GM18511 (cell line): ENCODE measurements around the gene SEC24D.

Source experiments
- ATAC-seq: cut with Tn5 transposase; IDR thresholded peaks from one replicate; pipeline ENCODE4 v1.9.1; 2021; ENCODE audit warnings: mild to moderate bottlenecking, moderate library complexity; ENCODE audit not compliant: unreplicated experiment

The SEC24D gene

DNA sequence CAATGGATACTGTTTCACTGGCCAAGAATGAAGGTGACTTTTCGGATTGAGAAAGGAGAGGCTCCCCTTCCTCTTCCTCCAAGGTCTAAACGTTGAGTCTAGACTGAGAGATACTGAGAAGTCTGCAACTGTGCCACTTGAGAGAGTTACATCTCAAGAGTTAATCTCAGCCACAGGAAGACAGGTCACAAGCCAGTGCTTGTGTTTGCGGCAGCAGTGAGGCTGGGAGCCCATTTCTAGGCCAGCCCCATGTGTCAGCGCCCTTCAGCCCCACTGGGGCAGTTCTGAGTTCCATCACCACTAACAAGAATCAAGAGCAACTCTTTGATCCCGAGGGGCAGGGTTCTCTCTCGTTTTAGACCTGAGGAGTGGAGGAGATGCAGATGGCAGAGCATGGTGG, 7.3 kb upstream of the SEC24D start:
- no peak for ATAC-seq

DNA sequence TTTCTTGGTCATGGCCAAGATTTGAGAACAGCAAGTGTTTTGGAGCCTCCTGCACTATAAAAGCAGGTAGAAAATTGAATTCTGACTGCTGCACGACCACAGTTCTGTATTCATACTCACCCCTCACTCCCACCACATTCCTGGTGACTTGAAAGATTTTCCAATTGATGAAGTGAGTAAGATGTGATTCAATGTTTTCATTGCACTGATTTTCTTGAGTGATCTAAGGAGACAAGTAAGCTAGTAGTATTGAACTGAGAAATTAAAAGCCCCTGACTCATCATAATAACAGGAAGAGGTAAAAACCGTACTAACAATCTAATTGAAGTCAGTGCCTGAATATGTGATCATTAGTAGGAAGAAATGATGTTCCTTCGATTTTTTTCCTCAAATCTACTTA, 6.1 kb upstream of the SEC24D start:
- no peak for ATAC-seq

GRCh38 chr4:118839221-118839927, 3.4 kb upstream of the SEC24D start:
- ATAC-seq, result no peak

GRCh38 chr4:118837121-118837507, 1.2 kb upstream of the SEC24D start:
- ATAC-seq, result no peak

- peak; percentile 43 for ATAC-seq
These were observed 585 bp upstream of the SEC24D start for GRCh38 chr4:118836301-118837120.

GRCh38 chr4:118834960-118835569, 861 bp downstream of the SEC24D start:
- peak; percentile 72 for ATAC-seq

GRCh38 chr4:118834070-118834469, 1.9 kb downstream of the SEC24D start:
- peak; percentile 9 for ATAC-seq

DNA sequence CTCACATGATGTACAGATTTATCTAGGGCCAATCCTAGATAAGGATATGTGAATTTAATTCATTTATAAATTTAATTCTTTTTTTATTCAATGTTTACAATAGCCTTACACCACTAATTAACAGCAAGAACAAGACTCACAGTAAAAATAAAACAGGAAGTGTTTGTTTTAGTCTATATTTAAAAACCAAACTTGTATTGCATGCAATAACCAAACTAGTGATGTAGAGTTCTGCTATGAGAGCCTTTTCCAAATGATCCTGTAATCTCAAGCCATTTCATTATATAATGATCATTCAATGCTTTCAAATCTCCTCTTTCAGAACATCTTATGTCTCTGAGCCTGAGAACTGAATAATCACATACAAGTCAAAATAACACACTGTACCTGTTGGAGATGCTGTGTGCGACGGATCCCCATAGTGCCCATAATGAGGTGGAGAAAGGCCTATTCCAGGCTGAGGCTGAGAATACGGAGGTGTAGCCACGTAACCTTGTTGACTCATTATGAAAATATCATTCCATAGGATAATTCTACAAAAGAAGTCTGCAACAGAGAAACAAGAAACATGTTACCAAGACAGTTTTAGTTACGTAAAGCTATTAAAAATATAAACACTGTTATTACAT, 2.6 kb downstream of the SEC24D start:
- ATAC-seq, result no peak

- ATAC-seq, result no peak
These were observed 6.8 kb downstream of the SEC24D start for GRCh38 chr4:118829107-118829506.

DNA sequence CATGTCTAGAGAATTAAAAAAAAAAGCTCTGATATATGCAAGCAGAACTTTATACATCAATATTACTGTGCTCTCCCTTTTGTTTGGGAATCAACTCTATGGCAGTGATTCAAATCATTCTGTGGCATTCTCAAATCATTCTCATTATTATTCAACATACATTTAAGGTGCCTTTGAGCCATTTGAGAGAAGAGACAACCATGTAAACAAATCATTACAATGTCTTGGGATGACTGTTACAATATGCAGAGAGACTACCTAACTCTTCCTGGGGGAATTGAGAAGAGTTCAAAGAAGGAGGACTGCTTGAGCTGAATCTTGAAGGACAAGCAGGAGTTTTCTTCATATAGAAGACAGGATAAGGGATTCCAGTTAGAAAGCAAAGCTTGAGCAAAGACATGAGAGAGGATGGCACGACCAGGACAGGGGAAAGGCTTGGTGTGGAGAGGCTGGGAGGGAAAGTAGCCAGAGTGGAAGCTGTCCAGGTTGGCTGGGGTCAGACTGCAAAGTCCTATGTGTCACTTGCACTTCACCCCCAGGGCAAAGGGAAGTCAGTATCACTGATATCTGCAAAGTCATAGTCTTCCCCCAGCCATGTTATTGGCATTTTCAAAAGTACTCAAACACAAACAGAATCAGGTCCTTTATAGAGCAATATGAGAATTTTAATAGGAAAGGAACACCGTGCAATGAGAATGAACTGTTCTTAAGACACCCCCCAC, 9.0 kb downstream of the SEC24D start:
- no peak for ATAC-seq

GRCh38 chr4:118825799-118826198, 10.1 kb downstream of the SEC24D start:
- peak; percentile 70 for ATAC-seq

- ATAC-seq, result no peak
These were observed 11.8 kb downstream of the SEC24D start for GRCh38 chr4:118824141-118824540.

DNA sequence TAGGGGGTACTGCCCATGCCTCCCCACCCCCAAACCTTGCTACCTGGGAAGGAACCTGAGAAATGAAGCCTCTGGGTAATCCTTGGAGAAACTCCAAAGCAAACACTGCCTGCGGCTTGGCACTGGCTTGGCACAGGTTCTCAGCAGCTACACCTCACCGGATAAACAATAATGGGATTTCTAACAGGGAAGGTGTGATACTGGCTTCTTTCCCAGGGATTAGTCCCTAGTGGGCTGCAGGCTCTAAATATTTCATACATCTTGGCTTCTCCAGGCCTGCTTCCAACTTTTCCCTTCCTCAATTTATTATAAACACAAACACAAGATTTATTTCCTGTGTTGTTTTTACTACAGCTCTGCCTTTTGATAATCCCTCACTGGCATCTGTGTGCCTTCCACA, 12.5 kb downstream of the SEC24D start:
- ATAC-seq, result no peak

- no peak for ATAC-seq
These were observed 14.2 kb downstream of the SEC24D start for GRCh38 chr4:118821590-118822293.

GRCh38 chr4:118817178-118817930, 18.6 kb downstream of the SEC24D start:
- no peak for ATAC-seq

DNA sequence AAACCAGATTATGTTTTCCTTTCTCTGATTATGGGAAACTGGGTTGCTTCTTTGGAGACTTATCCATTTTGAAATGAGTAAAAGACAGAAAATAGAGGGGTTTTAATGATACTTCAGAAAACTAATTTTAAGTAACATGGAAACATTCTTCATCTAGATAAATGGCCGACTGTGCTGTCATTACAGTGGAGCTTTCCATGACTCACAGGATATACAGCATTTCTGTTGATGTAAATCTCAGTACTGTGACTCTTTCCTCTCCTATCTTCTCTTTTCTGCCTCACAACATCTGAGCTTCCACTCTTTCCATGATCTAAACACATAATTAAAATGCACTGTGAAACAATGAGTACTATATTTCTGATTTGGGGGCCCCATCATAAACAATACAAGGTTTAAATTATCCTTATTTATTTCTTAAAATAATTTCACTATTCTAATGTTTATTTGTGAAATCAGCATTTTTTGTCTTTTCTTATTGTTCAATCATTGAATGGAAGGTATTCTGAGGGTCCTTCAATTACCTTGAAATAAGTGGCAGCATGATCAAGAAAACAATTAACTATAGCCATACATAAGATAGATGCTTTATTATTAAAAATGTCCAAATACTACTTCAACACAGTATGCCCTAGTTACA, 19.3 kb downstream of the SEC24D start:
- no peak for ATAC-seq

GRCh38 chr4:118814891-118815290, 21.0 kb downstream of the SEC24D start:
- no peak for ATAC-seq

- ATAC-seq, result no peak
These were observed 21.9 kb downstream of the SEC24D start for GRCh38 chr4:118814058-118814457.

- no peak for ATAC-seq
These were observed 22.4 kb downstream of the SEC24D start for GRCh38 chr4:118813561-118813960.
